ENCODE results near the gene XXYLT1. TPM values are rescaled to one million over a fixed set of nuclear protein-coding genes. Genes with fewer than 3 reads are reported as not detected.
"Not testable (repeated sequence)": the region's sequence is repeated elsewhere in the genome, so short reads cannot be mapped to it uniquely, and the experiment has no call there.

The XXYLT1 gene
- total RNA-seq, 1 experiment from 2014 or later, result 35.7 TPM

DNA sequence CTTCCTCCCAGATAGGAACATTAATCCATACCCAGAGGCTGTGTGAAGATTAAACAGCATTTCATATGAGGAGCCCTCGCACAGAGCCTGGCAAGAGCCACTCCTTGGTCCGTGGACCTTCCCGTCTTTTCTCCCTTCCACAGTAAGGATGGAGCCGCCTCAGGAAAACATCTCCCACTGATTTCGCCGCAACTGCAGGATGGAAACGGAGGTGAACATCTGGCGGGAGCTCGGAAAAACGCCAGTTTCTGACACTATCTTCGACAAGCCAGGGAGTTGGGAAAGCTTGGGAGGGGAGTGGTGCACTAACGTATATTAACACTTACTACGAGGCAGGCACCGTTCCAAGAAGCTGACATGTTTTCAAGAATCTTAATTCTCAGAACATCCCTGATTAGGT lies 157.9 kb downstream of the XXYLT1 start:
- DNase-seq (ENCODE audit: low spot score), result no peak

DNA sequence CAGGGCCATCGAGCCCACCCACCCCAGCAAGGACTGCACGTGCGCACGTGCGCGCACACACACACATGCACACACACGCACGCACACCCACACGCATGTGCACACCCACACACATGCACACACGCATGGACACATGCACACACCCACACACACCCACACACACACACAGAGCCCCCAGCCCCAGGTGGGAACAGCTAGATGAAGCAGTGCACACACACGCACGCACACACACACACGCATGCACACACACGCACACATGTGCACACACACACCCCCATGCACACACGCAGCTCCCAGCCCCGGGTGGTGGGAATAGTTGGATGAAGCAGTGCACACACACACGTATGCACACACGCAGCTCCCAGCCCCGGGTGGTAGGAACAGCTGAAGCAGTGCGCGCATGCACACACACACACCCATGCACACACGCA lies 158.6 kb downstream of the XXYLT1 start:
- DNase-seq (ENCODE audit: low spot score), result no peak

DNA sequence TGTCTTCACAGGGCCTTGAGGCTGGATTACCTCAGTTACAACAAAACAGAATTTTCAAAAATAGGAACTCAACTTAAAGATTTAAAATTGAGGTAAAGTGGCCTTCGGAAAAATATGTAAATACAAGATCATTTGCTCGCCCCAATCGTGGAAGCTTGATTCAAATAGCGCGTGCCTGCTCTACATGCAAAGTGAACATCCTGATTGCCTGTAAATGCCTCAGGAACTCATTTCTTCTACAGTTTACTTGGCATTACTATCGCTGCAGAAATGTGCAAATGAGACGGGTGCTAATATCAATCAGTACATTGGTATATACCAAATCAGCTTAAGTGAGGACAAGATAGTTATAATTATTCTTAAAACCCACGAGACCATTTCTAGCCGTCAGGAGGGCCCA lies 159.2 kb downstream of the XXYLT1 start:
- DNase-seq (ENCODE audit: low spot score), result no peak

DNA sequence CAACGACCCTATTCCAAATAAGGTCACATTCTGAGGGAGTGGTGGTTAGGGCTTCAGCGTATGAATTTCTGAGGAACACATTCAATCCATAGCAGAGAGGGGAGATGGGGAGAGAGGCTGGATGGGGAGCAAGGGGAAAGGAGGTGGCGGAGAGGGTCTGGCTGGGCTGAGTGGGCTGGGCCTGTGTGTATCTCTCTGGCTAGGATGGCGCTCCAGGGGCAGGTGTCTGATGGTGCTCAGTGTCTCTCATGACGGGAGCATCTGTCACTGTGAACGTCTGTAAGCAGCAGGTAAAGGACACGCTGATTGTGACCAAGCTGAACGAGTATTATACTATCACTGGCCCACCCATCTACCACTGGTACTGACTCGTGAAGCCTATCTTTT lies 159.6 kb downstream of the XXYLT1 start:
- DNase-seq (ENCODE audit: low spot score), result no peak

DNA sequence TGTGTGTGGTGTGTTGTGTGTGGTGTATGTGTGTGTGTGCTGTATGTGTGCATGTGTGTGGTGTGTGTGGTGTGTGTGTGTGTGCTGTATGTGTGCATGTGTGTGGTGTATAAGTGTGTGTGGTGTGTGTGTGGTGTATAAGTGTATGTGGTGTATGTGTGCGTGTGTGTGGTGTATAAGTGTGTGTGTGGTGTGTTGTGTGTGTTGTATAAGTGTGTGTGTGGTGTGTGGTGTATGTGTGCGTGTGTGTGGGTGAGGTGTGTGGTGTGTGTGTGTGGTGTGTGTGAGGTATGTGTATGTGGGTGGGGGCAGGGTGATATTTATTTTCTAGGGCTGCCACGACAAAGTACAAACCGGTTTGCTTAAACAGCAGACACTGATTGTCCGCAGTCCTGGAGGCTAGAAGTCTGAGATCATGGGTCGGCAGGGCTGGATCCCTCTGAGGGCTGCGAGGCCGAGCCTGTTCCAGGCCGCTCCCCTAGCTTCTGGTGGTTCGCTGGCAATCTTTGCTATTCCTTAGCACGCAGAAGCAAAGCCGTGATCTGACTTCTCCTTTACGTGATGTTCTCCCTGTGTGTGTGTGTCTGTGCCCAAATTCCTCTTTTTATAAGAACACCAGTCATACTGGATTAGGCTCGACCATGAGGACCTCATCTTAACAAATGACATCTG lies 160.2 kb downstream of the XXYLT1 start:
- no peak for DNase-seq (ENCODE audit: low spot score)

DNA sequence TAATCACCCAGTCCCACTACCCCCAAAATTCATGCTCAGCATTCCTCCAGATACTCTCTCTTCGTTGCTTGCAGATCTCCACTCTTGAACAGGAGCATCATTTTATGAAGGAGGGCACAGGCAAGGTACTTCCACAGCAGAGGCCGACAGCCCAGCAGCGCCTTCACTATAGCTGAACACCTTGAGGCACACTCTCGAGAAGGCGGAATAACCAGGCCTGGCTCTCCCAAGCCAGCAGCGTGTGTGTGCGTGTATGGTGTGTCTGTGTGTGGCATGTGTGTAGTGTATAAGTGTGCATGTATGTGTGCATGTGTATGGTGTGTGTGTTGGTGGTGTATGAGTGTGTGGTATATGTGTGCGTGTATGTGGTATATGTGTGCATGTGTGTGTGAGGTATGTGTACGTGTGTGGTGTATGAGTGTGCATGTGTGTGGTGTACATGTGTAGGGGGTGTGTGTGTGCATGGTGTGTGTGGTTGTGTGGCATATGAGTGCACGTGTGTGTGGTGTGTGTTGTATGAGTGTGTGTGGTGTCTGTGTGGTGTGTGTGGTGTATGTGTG lies 161.8 kb downstream of the XXYLT1 start:
- no peak for DNase-seq (ENCODE audit: low spot score)

DNA sequence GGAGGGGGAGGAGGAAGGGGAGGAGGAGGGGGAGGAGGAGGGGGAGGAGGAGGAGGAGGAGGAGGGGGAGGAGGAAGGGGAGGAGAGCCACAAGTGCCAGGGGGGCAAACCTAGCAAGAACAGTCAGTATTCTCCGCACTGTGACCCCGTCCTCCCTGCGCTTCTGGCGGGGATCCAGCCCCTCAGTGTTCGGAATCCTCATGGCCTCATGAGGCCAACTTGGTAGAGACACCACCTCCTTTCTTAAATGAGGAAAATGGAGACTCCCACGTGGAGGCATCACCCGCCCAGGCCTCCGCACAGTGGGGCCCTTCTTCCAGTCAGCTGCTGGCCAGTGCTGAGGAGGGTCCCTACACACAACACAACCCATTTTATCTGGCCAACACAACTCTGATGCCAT lies 163.4 kb downstream of the XXYLT1 start:
- no peak for DNase-seq (ENCODE audit: low spot score)

DNA sequence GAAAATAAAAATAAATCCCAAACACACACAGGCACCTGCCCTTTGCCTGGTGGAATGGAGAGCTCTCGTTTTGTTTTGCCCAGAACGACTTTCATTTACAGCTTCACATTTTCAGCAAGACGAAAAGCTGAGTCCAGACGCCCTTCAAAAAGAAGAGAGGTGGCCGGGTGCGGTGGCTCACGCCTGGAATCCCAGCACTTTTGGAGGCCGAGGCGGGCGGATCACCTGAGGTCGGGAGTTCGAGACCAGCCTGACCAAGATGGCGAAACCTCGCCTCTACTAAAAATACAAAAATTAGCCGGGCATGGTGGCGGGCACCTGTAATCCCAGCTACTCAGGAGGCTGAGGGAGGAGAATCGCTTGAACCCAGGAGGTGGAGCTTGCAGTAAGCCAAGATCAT lies 163.9 kb downstream of the XXYLT1 start:
- DNase-seq (ENCODE audit: low spot score), result not testable (repeated sequence)

DNA sequence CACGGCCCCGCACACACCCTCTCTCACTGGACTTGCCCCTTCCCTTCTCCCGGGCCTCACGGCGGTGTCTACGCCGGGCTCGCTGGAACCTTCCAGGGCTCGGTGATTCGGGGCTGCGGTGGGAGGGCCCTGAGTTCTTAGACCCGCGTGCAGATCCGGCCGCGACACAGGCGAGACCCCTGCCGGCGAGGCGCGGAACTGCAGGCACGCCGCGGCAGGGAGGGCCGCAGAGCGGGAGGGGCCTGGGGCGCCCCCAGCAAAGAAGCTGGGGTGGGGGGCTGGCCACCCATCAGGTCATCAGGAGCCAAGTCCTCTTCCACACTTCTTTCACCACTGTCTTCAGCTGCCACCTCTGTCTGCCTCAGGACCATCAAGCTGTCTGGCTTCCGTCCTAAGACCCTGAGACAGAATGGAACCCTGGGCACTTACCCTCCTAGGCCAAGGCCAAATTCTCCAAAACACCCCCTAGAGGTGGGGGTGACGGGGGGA lies 164.5 kb downstream of the XXYLT1 start:
- peak; percentile 57 for DNase-seq (ENCODE audit: low spot score)

DNA sequence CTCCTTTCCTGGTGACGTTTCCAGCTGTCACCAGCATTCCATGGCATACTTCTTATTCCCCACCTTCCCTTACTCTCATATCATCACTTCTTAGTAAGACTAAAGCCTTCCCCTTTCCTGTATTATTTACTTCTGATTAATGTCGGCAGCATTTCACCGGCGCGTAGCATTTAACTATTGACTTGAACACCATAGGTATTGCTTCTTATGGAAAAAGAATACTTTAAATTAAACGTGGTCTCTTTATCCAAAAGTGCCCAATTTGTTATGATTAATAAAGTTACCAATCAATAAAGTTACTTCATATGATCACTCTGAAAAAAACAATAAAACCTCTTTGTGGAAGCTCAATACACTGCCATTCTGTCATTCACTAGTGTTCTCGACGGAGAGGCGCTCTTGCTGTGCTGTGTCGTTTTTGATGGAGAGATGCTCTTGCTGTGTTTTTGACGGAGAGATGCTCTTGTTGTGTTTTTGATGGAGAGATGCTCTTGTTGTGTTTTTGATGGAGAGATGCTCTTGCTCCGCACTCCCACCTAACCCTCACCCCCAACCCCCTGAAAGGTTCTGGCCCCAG lies 165.0 kb downstream of the XXYLT1 start:
- no peak for DNase-seq (ENCODE audit: low spot score)

DNA sequence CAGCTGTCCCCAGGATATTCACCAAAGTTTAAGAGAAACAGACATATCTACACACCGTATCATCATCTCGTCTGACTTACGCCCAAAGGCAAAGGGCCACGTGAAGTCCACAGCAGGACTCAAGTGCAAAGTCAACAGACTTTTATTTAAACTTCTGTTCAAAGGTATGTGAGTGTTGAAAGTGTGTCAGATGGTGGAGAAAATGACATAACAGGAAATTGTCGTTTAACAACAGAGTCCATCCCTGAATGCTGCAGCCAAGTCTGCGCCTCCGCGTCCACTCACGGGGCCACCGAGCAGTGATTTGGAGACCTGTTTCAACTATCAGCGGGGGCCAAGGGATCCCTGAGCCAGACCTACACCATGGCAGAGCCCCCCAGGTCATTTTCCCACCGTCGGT lies 165.6 kb downstream of the XXYLT1 start:
- no peak for DNase-seq (ENCODE audit: low spot score)

DNA sequence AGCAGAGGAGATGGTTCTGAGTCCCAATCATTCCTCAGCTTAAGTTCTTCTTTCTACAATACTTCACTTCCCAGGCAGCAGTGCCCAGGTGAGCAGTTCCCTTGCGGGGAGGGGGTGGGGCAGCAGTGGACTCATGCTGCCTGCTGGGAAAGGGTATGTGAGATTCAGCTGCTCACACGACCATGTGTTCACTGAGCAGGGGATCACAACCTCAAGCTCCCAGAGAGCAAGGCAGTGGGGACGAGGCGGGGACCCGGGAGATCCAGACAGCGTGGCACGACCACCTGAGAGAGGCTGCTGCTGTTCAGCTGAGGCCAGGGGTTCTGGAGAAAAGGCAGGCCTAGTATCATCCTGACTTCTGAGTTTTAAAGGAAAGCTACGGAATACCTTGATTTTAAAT lies 166.6 kb downstream of the XXYLT1 start:
- no peak for DNase-seq (ENCODE audit: low spot score)

DNA sequence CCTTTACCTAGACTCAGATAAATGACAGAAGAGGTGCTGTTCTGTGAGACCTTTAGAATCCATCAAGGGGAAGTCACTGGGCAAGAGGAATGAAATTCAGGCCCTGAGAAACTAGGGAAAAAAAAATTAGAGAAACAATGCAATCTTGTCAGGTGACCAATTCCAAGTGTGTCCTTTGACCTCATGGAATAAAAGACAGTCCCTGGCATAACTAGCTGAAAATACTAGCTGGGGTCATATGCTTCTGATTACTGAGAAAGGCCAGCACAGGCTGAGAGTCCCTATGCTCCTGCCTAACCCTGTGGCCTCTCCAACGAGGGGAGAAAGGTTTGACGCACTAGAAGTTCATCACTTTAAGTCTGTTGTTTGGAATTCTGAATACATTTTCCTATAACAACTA lies 167.3 kb downstream of the XXYLT1 start:
- no peak for DNase-seq (ENCODE audit: low spot score)

DNA sequence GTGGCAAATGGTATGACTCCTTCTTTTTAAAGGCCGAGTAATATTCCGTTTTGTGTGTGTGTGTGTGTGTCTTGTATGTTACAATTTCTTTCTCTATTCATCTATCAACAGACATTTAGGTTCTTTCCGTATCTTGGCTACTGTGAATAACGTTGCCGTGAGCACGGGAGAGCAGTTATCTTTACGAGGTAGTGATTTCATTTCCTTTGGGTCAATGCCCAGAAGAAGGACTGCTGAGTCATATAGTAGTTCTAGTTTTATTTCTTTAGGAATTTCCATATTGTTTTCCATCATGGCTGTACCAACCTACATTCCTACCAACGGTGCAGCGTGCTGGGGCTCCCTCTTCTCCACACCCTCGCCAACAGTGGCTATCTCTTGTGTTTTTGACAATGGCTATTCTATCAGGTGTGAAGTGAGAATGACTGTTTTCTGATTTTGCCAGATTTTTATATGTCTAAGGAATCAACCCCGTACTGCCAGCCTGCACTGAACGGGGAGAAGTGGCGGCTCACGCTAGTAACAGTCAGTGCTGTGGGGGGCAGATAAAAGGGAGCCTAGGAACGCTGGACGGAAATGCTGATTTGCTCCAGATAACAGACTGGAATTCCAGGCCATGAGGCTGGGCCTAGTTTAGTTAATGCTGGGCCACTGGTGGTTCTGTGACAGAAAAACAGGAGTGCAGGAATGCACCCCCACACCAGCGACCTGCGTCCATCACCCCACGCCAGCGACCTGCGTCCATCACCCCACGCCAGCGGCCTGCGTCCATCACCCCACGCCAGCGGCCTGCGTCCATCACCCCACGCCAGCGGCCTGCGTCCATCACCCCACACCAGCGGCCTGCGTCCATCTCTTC lies 168.1 kb downstream of the XXYLT1 start:
- DNase-seq (ENCODE audit: low spot score), result peak; percentile 98

DNA sequence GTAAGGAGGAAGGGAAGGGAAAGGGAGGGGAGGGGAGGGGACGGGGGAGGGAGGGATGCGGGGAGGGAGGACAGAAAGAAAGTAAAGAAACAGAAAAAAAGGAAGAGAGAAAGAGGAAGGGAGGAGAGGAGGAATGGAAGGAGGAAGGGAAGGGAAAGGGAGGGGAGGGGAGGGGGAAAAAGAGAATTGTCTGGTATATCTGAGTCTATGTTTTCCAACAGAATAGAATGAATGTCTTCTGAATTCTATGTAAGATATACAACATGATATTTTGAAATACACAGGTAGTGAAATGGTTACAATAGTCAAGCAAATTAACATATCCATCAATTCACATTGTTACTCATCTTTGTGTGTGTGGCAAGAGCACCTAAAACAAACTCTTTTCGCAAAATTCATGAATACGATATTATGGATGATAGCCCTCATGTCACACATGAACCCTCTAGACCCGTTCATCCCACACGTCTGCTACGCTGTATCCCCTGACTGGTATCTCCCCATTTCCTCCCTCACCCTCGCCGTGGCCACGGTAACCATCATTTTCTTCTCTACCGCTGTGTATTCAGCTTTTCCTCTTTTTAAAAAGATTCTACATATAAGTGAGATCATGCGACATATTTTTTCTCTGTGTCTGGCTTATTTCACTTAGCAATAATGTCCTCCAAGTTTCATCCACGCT lies 168.9 kb downstream of the XXYLT1 start:
- DNase-seq (ENCODE audit: low spot score), result no peak

DNA sequence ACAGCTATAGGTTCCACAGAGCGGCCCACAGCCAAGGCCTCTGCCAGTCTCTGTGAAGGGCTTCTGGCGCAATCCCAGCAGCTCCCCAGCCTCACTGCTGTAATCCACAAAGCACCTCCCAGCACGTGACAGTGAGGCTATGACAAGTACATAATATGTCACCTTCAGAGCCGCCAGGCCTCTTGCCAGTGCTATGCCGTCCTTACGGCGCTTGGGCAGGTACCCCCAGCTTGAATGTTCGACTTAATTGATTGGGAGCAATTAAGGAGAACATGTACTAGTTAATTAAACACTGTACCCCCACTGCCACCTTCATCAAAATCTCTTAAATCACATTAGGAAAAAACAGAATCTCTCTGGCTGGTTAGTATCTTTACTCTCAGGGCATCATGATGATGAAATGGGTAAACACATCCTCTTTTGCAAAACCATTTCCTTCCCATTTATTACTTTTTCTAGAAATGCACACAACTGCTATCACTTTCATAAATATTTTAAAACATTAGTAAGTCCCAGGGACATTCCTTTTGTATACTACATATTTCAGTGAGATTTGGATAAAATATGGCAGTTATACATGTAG lies 169.9 kb downstream of the XXYLT1 start:
- DNase-seq (ENCODE audit: low spot score), result peak; percentile 78

DNA sequence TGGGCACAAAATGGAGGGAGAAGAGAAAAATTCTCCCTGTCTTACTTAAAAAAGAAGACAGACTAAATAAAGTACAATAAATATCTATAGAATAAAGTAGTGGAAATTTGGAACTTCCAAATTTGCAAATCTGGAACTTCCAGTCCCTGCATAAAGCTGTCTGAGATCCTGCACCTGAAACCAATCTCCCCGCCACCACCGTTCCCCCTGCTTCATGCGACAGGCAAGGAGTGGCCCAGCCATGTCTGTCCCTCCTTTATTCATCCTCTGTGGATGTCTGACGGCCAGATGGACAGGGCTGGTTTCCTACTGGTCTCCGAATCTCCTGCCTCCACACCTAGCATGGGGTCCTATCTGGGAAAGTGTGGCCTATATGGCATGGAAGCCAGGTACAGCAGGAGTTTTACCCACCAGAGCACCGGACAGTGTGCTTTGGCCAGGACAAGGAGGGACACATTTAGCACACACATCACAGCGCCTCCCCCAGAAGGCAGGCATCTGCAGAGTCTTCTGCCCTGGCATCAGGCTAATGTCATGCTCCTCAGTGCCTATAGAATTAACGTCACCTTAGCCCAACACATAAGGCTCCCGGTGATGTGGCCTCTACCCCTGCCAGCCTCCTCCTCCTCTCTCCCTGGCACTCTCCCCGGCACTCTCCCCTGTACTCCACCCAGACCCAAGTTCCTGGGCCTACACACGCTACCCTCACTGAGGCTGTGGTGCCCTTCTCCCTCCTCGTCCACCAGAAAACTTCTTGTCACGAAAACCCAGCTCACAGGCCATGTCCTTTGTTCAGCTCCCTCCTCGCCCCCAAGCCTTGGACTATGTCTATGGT lies 170.8 kb downstream of the XXYLT1 start:
- DNase-seq (ENCODE audit: low spot score), result no peak

DNA sequence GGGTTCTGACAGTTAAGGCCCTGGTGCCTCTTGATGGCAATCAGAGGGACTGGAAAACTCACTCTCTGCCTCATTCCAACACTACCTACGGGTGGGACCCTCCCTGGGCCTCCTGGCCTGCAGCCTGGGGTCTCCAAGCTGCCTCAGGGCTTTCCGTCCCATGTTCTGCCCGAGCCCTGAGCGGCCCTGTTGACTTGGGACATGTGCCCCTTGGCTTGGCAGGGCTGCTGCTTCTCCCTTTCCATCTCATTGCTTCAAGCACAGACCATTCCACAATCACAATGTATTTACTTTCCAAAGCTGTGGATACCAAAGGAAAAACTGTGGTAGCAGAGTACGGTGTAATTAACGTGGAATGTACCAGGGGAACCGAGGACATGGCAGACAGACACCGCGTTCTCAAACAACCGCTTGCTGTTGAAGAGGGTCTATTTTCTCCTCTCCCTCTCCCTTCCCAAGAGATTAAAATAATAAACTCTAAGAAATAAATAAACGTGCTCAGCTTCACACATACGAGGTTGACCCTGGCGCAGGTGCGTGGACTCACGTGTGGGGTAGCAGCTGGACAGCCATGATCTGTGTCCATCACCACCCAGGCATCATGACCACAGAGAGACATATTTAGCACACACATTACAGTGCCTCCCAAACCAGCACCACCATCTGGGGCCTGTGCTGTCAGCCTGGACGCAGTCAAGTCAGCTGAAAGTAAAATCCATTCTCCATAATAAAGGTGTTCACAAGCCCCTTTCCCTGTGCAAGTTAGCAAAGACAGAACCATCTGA lies 172.0 kb downstream of the XXYLT1 start:
- no peak for DNase-seq (ENCODE audit: low spot score)

DNA sequence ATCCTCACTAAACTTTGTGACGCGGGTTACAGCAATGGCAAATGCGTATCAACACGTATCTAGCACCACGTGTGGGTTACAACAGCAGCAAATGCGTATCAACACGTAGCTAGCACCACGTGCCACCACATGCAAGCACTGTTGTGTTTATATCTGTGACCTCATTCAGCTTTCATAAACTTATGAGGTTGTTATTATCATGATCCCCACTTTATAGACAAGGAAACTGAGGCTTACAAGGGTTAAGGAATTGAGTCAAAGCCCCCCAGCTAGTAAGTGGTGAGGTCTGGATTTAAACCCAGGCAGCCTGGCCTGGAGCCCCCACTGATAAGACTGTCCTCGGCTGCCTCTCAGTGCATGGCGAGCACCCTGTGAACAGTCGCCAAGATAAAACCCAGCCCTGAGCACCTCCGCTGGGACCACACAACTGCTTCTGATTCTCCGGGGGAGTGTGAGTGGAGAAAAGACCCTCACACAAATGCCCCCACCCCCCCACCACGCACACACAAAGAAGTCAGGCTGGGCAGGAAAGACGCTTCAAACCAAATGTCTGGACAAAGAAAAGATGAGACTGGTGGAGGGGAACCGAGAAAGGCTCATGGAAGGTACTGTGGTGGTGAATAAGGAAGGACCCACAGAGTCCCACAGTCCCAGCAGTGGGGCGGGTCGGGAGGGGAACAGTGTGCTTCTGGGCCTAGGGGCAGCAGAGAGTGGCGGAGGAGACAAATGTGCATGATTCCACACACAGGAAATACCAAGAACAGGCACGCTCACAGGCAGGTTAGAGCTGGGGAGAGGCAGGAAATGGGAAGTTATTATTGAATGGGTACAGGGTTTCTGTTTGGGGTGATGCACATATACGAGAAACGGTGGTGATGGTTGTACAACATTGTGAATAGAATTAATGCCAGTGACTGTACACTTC lies 173.4 kb downstream of the XXYLT1 start:
- no peak for DNase-seq (ENCODE audit: low spot score)

Measured in H4 (cell line).